GM11168 (cell line): ENCODE results near the gene USP5.

Experiments used
- in situ Hi-C: fragments of 300-500 bp; cut with MboI; formaldehyde crosslinking; loops from one replicate; pipeline ENCODE4 v1.12.0; 2022; ENCODE audit warnings: low sequenced_read_pairs; ENCODE audit not compliant: unreplicated experiment

The USP5 gene, protein sequence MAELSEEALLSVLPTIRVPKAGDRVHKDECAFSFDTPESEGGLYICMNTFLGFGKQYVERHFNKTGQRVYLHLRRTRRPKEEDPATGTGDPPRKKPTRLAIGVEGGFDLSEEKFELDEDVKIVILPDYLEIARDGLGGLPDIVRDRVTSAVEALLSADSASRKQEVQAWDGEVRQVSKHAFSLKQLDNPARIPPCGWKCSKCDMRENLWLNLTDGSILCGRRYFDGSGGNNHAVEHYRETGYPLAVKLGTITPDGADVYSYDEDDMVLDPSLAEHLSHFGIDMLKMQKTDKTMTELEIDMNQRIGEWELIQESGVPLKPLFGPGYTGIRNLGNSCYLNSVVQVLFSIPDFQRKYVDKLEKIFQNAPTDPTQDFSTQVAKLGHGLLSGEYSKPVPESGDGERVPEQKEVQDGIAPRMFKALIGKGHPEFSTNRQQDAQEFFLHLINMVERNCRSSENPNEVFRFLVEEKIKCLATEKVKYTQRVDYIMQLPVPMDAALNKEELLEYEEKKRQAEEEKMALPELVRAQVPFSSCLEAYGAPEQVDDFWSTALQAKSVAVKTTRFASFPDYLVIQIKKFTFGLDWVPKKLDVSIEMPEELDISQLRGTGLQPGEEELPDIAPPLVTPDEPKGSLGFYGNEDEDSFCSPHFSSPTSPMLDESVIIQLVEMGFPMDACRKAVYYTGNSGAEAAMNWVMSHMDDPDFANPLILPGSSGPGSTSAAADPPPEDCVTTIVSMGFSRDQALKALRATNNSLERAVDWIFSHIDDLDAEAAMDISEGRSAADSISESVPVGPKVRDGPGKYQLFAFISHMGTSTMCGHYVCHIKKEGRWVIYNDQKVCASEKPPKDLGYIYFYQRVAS

DNA sequence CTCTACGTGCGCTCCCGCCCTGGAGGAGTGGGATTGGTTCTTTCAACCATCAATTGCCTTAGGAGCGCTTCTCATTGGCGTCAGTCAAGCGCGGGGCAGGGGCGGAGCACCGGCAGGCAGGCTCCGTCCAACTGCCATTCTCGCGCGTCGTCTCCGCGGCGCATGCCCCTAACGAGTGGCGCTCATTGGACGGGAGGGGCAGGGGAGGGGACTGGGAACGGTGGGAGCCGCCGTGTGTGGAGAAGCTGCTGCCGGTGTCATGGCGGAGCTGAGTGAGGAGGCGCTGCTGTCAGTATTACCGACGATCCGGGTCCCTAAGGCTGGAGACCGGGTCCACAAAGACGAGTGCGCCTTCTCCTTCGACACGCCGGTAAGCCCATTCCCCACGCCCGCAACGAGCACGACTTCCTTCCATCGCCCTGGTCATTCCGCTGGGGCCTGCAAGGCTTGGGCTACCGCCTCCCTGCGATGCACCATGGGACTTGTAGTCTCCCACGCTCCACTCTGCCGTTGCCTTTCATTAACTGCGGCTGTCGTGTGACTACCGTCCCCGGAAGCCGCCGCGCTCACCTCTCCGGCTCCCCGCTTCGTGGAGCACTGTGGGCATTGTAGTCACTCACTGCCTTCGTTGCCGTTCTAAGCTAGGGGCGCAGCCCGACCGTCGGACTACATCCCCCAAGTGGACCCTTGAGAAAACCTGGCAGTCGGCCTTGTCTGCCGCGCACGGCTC is at the start of gene USP5:
Gene USP5 (plus strand): TSS at position 230 of the 730 bp plus-strand sequence. CDS start 30 bp downstream, at position 260.
- in situ Hi-C loops = no loop called here

DNA sequence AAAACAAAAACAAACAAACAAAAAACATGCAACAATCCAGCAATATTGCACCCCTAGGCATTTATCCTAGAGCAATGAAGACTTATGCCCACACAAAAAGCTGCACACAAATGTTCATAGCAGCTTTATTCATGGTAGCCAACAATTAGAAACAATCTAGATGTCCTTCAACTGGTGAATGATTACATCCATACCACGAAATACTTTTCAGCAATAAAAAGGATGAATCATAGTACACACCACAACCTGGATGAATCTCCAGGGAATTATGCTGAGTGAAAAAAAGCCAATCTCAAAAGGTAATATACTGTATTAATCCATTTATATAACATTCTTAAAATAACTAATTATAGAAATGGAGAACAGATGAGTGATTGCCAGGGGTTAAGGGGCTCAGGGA is 44.8 kb upstream of the USP5 start:
- in situ Hi-C loops = no loop called here

DNA sequence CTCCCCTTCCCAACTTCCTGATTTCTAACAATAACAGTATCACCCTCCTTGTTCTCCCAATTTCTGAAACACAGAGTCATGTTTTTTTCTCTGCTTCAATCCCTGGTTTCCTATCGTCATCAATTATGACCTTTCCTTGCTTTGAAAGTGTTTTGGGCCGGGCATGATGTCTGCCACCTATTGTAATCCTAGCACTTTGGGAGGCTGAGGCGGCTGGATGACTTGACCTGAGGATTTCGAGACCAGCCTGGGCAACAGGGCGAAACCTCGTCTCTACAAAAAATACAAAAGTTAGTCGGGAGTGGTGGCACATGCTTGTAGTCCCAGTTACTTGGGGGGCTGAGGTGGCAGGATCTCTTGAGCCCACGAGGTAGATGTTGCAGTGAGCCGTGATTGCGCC is 42.9 kb upstream of the USP5 start:
- in situ Hi-C loops = no loop called here

DNA sequence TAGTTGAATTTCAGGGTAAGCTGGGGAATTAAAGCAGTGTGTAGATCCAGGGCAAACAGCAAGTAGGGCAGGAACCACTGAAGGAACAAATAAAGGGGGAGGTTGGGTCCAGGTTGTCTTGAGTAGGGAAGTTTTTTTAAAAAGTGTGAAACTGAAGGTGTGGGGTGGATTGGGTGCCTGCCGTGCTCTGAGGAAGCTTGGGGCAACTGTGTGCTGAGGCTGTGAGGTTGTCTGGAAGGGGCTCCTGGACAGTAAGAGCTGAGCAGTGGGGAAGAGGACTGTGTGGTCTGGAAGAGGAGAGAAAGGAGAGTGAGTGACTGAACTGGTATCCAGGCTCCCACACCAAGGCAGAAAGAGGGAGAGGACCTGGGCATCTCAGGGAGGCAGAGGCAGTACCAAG is 41.2 kb upstream of the USP5 start:
- in situ Hi-C loops = loop anchor here (5.0 kb wide), 1 partner anchor 58 kb away; the partner anchor contains the start of gene MLF2

DNA sequence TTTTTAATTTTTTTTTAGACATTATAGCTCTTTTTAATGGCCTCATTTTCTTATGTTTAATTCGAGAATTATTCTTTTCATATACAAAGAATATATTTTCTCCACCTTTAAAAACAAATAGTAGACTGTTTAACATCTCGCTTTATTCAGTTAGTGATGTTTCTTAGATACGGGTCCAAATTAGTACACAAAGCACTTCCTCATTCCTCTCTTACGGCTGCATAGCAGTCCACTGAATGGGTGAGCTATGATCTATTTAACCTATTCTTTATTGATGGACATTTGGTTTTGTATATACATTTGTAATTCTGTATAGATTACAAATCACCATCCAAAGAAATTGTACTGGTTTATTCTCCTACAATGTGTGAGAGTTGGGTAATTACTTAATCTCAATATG is 38.6 kb upstream of the USP5 start:
- in situ Hi-C loops = loop anchor here (5.0 kb wide), 1 partner anchor 61 kb away; the partner anchor contains the start of gene MLF2

DNA sequence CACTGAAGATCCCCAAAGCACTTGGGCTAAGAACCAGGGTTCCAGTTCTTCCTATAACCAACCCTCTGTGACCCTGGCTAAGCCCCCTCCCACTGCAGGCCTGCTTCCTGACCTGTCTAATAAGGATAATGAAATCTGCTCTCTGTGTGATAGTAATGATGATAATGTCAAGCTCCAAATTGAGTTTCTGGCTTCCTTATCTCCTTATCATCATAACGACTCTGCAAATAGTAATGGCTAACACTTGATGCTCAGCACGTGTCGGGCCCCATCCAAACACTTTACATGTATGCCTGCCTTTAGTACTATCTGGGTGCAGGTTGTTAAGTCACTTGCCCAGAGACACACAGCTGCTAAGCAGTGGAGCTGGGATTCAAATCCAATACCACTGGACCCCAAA is 35.4 kb upstream of the USP5 start:
- in situ Hi-C loops = no loop called here

DNA sequence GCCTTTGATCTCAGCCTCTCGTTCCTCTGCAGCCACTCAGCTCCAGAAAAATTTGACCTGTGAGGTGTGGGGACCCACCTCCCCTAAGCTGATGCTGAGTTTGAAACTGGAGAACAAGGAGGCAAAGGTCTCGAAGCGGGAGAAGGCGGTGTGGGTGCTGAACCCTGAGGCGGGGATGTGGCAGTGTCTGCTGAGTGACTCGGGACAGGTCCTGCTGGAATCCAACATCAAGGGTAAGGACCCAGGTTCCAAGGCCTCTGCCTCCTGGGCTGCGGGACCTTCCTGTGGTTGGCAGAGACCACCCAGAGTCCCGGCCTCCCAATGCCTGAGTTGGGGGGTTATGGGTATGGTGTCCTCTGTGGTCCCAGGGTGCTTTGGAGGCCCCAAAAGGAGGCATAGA is 34.9 kb upstream of the USP5 start:
- in situ Hi-C loops = no loop called here

DNA sequence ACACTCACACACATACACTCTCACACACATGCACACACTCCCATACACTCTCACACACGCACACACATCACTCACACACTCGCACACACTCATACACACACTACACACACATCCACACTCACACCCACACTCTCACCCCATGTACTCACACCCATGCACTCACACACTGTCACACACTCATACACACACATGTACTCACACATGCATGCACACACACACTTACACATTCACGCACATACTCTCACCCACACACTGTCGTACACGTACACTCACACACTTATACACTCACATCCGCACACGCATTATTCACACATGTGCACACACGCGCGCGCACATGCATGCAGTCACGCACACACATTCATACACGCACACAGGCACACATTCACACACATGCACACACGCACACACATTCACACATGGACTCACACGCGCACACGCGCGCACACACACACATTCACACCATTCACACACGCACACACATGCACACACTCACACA is 34.2 kb upstream of the USP5 start:
- in situ Hi-C loops = no loop called here

DNA sequence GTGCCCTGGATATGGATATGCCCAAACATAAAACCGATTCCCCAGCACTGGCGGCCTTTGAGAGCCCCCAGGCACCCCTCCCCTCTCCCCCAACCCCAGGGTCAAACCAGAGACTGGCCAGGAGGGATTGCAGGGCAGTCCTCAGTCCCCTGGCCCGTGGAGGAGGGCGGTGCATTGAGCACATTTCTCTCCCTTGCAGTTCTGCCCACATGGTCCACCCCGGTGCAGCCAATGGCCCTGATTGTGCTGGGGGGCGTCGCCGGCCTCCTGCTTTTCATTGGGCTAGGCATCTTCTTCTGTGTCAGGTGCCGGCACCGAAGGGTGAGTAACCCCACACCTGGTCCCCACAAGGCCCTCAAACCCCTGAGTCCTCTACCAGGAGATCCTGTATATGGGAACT is 33.7 kb upstream of the USP5 start:
- in situ Hi-C loops = no loop called here

DNA sequence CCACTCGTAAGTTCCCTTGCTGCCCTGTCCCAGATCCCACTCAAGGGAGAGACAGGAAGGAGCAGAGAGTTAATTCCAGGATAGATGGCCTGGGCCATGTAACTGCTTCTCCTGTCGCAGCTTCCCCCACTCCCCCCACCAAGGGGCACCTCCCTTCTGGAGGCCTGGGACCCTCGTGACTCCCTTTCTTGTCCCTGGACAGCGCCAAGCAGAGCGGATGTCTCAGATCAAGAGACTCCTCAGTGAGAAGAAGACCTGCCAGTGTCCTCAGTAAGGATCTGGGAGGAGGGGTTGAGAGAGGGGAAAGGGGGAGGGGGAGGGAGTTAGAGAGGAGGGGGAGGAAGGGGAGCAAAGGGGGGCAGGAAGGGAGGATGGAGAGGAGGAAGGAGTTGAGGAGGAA is 33.3 kb upstream of the USP5 start:
- in situ Hi-C loops = no loop called here

DNA sequence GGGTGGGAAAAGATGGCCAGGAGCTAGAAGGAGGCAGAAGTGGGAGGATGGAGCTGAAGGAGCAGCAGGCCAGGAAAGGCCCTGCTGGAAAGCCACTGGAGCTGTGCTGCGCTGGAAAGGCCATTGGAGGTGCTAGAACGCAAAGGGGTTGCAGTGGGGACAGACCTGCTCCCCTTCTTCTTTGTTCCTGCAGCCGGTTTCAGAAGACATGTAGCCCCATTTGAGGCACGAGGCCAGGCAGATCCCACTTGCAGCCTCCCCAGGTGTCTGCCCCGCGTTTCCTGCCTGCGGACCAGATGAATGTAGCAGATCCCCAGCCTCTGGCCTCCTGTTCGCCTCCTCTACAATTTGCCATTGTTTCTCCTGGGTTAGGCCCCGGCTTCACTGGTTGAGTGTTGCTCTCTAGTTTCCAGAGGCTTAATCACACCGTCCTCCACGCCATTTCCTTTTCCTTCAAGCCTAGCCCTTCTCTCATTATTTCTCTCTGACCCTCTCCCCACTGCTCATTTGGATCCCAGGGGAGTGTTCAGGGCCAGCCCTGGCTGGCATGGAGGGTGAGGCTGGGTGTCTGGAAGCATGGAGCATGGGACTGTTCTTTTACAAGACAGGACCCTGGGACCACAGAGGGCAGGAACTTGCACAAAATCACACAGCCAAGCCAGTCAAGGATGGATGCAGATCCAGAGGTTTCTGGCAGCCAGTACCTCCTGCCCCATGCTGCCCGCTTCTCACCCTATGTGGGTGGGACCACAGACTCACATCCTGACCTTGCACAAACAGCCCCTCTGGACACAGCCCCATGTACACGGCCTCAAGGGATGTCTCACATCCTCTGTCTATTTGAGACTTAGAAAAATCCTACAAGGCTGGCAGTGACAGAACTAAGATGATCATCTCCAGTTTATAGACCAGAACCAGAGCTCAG is 32.6 kb upstream of the USP5 start:
- in situ Hi-C loops = no loop called here

DNA sequence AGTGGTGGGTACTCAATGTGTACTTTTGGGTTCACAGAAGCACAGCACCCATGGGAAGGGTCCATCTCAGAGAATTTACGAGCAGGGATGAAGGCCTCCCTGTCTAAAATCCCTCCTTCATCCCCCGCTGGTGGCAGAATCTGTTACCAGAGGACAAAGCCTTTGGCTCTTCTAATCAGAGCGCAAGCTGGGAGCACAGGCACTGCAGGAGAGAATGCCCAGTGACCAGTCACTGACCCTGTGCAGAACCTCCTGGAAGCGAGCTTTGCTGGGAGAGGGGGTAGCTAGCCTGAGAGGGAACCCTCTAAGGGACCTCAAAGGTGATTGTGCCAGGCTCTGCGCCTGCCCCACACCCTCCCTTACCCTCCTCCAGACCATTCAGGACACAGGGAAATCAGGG is 31.8 kb upstream of the USP5 start:
- in situ Hi-C loops = no loop called here

DNA sequence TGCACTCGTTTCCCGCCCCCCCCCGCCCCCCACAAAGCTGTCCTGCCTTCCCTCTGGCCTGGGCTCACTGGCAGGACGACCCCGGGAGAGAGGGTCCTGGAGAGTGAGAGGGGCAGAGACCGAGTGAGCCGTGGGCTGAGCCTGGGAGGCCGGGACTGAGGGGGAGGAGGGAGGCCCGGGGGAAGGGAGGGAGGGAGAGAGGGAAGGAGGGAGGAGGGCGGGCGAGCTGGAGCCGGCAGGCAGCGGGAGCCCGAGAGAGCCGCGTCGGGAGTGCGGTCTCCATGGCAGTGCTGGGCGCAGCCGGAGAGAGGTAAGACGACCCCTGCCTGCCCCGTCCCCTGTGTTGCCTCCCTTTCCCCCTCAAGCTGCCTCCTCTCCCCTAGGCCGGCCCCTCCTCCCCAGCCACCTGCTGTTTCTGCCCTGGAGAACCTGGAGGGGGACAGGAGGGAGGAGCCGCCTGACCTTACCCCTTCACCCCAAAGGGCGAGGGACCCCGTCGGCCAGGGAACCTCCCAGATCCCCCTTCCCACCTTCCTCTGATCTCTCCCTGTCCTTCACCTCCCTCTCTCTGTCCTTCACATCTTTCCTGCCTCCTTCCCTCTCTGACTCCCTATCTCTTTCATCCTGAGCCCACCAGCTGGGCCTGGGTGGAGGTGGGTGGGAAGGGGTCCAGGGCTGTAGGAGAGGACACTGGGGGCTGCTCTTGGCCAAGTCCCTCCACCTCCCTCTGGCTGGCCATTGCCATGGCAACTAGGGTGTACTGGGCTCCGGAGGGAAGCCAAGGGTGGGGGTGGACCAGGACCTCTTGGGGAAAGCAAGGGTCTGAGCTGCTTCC is 30.1 kb upstream of the USP5 start, which contains the start of gene GPR162:
Gene GPR162 (plus strand): TSS at position 231 of the 835 bp plus-strand sequence. CDS start 2,078 bp downstream, outside the sequence.
- in situ Hi-C loops = no loop called here

DNA sequence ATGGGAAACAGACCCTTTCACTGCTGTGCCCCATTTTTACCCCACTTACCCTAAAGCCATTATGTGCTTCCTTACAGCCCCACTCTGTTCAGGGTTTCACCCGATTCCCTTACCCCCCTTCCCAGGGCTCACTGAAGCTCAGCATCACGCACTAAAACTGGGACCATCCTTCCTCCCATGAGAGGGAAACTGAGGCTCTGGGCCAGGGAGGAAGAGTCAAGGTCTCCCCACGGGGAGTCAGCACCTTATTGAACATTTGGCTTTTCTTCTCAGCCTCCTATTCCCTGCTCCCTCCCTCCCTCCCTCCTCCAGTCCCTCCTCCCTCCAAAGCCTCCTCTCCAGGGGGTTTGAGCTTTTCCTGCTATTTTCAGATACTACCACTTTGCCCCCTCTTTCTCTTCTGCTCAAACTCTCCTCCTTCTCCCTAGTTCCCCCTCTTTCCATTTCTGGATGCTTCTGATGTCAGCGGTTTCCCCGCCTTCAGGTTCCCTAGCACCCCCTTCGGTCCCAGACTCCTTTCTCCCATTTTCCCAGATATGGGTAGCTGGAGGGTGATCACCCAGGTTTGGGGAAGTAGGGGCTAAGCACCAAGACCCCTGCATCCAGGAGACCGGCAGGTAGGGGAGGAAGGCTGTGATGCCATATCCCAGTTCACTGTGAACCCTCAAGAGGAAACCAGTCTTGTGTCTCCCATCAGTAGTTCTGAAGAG is 29.4 kb upstream of the USP5 start:
- in situ Hi-C loops = no loop called here

DNA sequence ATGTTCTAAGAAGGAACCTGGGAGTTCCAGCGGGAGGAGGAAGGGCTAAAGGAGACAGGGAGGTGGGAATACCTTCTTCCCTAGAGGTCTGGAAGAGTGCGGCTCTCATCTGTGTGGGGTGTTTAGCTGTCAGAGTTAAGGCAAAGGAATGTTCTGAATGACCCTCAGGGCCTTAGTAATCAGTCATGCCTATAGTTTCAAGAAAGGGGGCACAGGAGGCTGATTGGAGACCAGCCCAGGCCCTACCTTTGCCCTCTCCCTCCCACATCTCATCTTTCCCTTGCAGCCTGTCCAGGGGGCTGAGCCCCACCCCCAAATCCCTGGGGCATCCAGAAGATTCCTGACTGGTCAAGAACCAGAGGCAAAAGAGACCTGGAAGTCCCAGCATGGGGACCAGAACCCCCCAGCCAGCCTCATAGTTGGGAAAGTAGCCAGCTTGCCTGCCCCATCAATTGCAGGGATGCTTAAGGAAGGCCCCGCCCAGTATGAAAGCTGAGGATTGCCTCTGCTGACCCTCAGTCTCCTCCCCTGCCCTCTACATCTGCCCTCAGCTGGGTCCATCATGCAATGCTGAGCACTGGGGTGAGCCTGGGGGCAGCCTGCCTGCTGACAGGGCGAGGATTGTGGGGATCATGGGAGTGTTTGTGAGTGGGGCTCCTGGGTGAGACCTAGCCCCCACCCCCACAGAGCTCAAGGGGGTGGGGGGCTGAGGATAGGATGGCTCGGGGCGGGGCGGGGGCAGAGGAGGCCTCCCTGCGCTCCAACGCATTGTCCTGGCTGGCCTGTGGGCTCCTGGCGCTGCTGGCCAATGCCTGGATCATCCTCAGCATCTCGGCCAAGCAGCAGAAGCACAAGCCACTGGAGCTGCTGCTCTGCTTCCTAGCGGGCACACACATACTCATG is 28.5 kb upstream of the USP5 start:
- in situ Hi-C loops = no loop called here

DNA sequence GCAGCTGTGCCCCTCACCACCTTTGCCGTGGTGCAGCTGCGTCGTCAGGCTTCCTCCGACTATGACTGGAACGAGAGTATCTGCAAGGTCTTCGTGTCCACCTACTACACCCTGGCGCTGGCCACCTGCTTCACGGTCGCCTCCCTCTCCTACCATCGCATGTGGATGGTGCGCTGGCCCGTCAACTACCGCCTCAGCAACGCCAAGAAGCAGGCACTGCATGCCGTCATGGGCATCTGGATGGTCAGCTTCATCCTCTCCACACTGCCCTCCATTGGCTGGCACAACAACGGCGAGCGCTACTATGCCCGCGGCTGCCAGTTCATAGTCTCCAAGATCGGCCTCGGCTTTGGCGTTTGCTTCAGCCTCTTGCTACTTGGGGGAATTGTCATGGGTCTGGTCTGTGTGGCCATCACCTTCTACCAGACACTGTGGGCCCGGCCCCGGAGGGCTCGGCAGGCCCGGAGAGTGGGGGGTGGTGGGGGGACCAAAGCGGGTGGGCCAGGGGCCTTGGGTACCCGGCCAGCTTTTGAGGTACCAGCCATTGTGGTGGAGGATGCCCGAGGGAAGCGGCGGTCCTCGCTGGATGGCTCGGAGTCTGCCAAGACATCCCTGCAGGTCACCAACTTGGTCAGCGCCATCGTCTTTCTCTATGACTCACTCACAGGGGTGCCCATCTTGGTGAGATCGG is 27.7 kb upstream of the USP5 start:
- in situ Hi-C loops = no loop called here
